K562 (cell line): ENCODE results near the gene ATP2B1. TPM values are rescaled to one million over a fixed set of nuclear protein-coding genes. Genes with fewer than 3 reads are reported as not detected.
A peak's percentile ranks its signal among the peaks of the same experiment; 100 is the strongest.

ENCODE experiments used
- BACH1 ChIP-seq: fragments of 200-800 bp; sonication (Bioruptor generic); IDR thresholded peaks from 2 replicates; pipeline ENCODE4 v1.6.1; 2016; ENCODE audit warnings: missing genetic modification characterization, missing compliant biosample characterization
- BRD9 ChIP-seq: fragments of 450-650 bp; IDR thresholded peaks from 2 replicates; pipeline ENCODE4 v1.6.1; 2018; ENCODE audit warnings: low read depth; ENCODE audit not compliant: partially characterized antibody
- EP300 ChIP-seq: IDR thresholded peaks from 2 replicates; pipeline ENCODE4 v1.6.1; 2012; ENCODE audit warnings: low read length, improper control_type of control experiment
- FOXJ2 ChIP-seq: fragments of 200-800 bp; sonication (Bioruptor generic); IDR thresholded peaks from 2 replicates; pipeline ENCODE4 v1.6.1; 2016; ENCODE audit warnings: missing genetic modification characterization, missing compliant biosample characterization
- GTF2E2 ChIP-seq: fragments of 200-800 bp; sonication (Bioruptor generic); IDR thresholded peaks from 2 replicates; pipeline ENCODE4 v1.6.1; 2016; ENCODE audit warnings: missing genetic modification characterization, missing compliant biosample characterization
- MAFF ChIP-seq: IDR thresholded peaks from 2 replicates; pipeline ENCODE4 v1.6.1; 2012; ENCODE audit warnings: low read length, improper control_type of control experiment
- PHF21A ChIP-seq: fragments of 450-650 bp; IDR thresholded peaks from 2 replicates; pipeline ENCODE4 v1.6.1; 2017; ENCODE audit warnings: low read depth, borderline replicate concordance
- POLR2H ChIP-seq: IDR thresholded peaks from 2 replicates; pipeline ENCODE4 v1.6.1; 2016; ENCODE audit warnings: missing genetic modification characterization, low read depth, mild to moderate bottlenecking, control low read depth, missing compliant biosample characterization, moderate library complexity
- RAD21 ChIP-seq, 2 experiments: fragments of 250-450 bp in 1 of 2; fragments of 450-650 bp in 1 of 2; sonication (Bioruptor Pico) in 1 of 2; formaldehyde crosslinking in 1 of 2; IDR thresholded peaks in 1 of 2; conservative IDR thresholded peaks in 1 of 2; 2 replicates each; pipeline versions ENCODE4 v1.4.0 to v1.8.0; 2020 to 2022; ENCODE audit warnings: mild to moderate bottlenecking in 2 of 2, moderate library complexity in 1 of 2
- ZNF24 ChIP-seq: fragments of 450-650 bp; IDR thresholded peaks from 2 replicates; pipeline ENCODE4 v1.6.1; 2016
- ZNF766 ChIP-seq: fragments of 200-800 bp; sonication (Bioruptor generic); conservative IDR thresholded peaks from 2 replicates; pipeline ENCODE4 v1.6.1; 2016; ENCODE audit warnings: missing genetic modification characterization, missing compliant biosample characterization
- polyA plus RNA-seq, 8 experiments: library from polyadenylated mRNA; depleted of rRNA in 4 of 8; stranded (reverse) in 5 of 8; unstranded in 3 of 8; fragments of >200 nt; fragmentation: Nextera tagmentation in 2 of 8; fragmentation: Illumina TruSeq in 1 of 8; extraction: Ambion mirVana in 2 of 8; extraction: Trizol in 1 of 8; gene quantifications; 2 replicates each; pipeline versions ENCODE4 v1.2.1 to v1.2.3, GENCODE V29; 2011 to 2014; ENCODE audit warnings: inconsistent platforms in 1 of 8, missing spikeins in 1 of 8
- total RNA-seq, 7 experiments: library from RNA; depleted of rRNA in 6 of 7; stranded (reverse); fragments of >200 nt in 6 of 7; fragmentation: Illumina TruSeq in 2 of 7; extraction: Trizol in 2 of 7; gene quantifications; 2 replicates each; pipeline versions ENCODE4 v1.2.1 to v1.2.3, GENCODE V29; 2011 to 2021; ENCODE audit warnings: low replicate concordance in 1 of 7
- TF ChIP-seq, protein P1 (sequence below): fragments of 450-650 bp; IDR thresholded peaks from 2 replicates; pipeline ENCODE4 v1.6.1; 2014; ENCODE audit warnings: low read depth, mild to moderate bottlenecking, moderate library complexity, borderline replicate concordance
- TF ChIP-seq, protein P2 (sequence below): sonication (generic); formaldehyde crosslinking; IDR thresholded peaks from 2 replicates; pipeline ENCODE4 v1.8.0; 2022; ENCODE audit warnings: mild to moderate bottlenecking, missing genetic modification reagents
- TF ChIP-seq, protein P3 (sequence below): fragments of 200-800 bp; sonication (Bioruptor generic); IDR thresholded peaks from 2 replicates; pipeline ENCODE4 v1.6.1; 2017; ENCODE audit warnings: missing genetic modification characterization, missing compliant biosample characterization

The ATP2B1 gene
- total and polyA plus RNA-seq, 9 of the 15 experiments (the other 6 are each of a cell fraction or from before 2014, with no cell fraction given), result 8.6 to 39.0 (median 27.8) TPM

DNA sequence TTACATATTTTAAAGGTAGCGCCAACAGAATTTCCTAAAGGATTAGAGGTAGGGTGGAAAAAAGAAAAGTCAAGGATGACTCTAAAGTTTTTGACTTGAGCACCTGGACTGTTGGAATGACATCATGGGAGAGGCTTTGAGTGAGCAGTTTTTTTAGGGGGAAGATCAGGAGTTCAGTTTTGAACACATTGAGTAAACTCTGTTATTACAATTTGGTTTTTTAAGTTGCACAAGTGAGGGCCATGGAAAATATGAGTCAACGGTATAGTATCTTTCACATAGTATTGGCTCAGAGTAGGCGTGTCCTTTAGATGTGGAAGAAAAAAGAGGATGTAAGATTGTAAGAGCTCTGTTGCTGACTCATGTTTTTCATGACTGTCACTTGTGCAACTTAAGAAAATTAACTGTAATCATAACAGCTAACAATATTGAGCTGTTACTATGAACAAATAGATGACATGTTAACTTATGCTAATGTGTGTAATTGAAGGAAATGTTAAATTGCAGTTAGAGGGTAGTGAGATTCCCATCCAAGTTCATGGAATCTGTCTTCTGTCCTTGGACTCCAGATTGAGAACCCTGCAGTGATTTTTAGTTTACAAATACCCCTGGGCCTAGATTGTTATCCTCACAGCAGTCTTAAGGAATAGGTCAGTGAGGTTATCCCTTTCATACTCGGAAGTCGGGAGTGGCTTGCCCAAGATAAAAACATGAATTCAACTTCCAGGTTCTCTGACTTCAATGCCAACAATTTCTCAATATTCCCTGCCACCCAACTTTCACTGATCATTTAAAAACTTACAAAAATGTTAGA lies 48.2 kb upstream of the ATP2B1 start (continued):
- TF ChIP-seq, protein P1, sequence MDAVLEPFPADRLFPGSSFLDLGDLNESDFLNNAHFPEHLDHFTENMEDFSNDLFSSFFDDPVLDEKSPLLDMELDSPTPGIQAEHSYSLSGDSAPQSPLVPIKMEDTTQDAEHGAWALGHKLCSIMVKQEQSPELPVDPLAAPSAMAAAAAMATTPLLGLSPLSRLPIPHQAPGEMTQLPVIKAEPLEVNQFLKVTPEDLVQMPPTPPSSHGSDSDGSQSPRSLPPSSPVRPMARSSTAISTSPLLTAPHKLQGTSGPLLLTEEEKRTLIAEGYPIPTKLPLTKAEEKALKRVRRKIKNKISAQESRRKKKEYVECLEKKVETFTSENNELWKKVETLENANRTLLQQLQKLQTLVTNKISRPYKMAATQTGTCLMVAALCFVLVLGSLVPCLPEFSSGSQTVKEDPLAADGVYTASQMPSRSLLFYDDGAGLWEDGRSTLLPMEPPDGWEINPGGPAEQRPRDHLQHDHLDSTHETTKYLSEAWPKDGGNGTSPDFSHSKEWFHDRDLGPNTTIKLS, result 0 out of 2 replicates have a peak, but pooled peaks have one; percentile 16
- TF ChIP-seq MAFF (peak; percentile 95), POLR2H (tag) (0 out of 2 replicates have a peak, but pooled peaks have one; percentile 18), ZNF24 (peak; percentile 25; the same call in 1 of the 2 replicates), BRD9 (peak; percentile 38), PHF21A (peak; percentile 86; the same call in 1 of the 2 replicates), BACH1 (peak; percentile 97), ZNF766 (CRISPR knock-in tag) (0 out of 2 replicates have a peak, but pooled peaks have one; percentile 25), RAD21 (CRISPR knock-in tag; conservative IDR thresholded peaks at IDR 0.05 in 1 of 2, IDR thresholded peaks at IDR 0.05 in 1 of 2) (peak in 1 of 2 experiments; percentile 11; a peak in 2 of 4 replicates), FOXJ2 (peak; percentile 80; the same call in 1 of the 2 replicates), EP300 (peak; percentile 80), GTF2E2 (no peak)
- TF ChIP-seq, protein P2, sequence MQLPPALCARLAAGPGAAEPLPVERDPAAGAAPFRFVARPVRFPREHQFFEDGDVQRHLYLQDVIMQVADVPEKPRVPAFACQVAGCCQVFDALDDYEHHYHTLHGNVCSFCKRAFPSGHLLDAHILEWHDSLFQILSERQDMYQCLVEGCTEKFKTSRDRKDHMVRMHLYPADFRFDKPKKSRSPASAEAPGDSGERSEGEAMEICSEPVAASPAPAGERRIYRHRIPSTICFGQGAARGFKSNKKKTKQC (CRISPR knock-in tag), result no peak
- TF ChIP-seq, protein P3, sequence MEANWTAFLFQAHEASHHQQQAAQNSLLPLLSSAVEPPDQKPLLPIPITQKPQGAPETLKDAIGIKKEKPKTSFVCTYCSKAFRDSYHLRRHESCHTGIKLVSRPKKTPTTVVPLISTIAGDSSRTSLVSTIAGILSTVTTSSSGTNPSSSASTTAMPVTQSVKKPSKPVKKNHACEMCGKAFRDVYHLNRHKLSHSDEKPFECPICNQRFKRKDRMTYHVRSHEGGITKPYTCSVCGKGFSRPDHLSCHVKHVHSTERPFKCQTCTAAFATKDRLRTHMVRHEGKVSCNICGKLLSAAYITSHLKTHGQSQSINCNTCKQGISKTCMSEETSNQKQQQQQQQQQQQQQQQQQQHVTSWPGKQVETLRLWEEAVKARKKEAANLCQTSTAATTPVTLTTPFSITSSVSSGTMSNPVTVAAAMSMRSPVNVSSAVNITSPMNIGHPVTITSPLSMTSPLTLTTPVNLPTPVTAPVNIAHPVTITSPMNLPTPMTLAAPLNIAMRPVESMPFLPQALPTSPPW, result peak; percentile 50; the same call in 1 of the 2 replicates
